HEK293T (cell line): ENCODE results near the gene KCNQ2.

Experiments used
- ARNT ChIP-seq: fragments of 450-650 bp; IDR thresholded peaks from 2 replicates; pipeline ENCODE4 v1.6.1; 2017; ENCODE audit warnings: mild to moderate bottlenecking
- BHLHE40 ChIP-seq: fragments of 450-650 bp; IDR thresholded peaks from 2 replicates; pipeline ENCODE4 v1.6.1; 2016; ENCODE audit warnings: mild to moderate bottlenecking, moderate library complexity, borderline replicate concordance
- CTBP1 ChIP-seq: fragments of 450-650 bp; IDR thresholded peaks from 2 replicates; pipeline ENCODE4 v1.6.1; 2016; ENCODE audit warnings: borderline replicate concordance
- ELF4 ChIP-seq: fragments of 450-650 bp; IDR thresholded peaks from 2 replicates; pipeline ENCODE4 v1.6.1; 2017; ENCODE audit warnings: antibody characterized with exemption
- FOXA1 ChIP-seq: fragments of 450-650 bp; IDR thresholded peaks from 2 replicates; pipeline ENCODE4 v1.6.1; 2016; ENCODE audit warnings: mild to moderate bottlenecking
- FOXK2 ChIP-seq: fragments of 450-650 bp; IDR thresholded peaks from 2 replicates; pipeline ENCODE4 v1.6.1; 2016; ENCODE audit warnings: mild to moderate bottlenecking
- FOXM1 ChIP-seq: fragments of 450-650 bp; IDR thresholded peaks from 2 replicates; pipeline ENCODE4 v1.6.1; 2017; ENCODE audit warnings: mild to moderate bottlenecking, borderline replicate concordance
- HDGF ChIP-seq: fragments of 450-650 bp; IDR thresholded peaks from 2 replicates; pipeline ENCODE4 v1.6.1; 2017; ENCODE audit warnings: antibody characterized with exemption, borderline replicate concordance
- LEF1 ChIP-seq: fragments of 450-650 bp; IDR thresholded peaks from 2 replicates; pipeline ENCODE4 v1.6.1; 2017; ENCODE audit warnings: mild to moderate bottlenecking, borderline replicate concordance
- NFRKB ChIP-seq: fragments of 450-650 bp; IDR thresholded peaks from 2 replicates; pipeline ENCODE4 v1.6.1; 2016; ENCODE audit warnings: mild to moderate bottlenecking, moderate library complexity
- SP1 ChIP-seq: fragments of 450-650 bp; IDR thresholded peaks from 2 replicates; pipeline ENCODE4 v1.6.1; 2017
- TARDBP ChIP-seq: fragments of 450-650 bp; IDR thresholded peaks from 2 replicates; pipeline ENCODE4 v1.6.1; 2016
- TF ChIP-seq, protein P1 (sequence below): fragments of 450-650 bp; IDR thresholded peaks from 2 replicates; pipeline ENCODE4 v1.6.1; 2016

DNA sequence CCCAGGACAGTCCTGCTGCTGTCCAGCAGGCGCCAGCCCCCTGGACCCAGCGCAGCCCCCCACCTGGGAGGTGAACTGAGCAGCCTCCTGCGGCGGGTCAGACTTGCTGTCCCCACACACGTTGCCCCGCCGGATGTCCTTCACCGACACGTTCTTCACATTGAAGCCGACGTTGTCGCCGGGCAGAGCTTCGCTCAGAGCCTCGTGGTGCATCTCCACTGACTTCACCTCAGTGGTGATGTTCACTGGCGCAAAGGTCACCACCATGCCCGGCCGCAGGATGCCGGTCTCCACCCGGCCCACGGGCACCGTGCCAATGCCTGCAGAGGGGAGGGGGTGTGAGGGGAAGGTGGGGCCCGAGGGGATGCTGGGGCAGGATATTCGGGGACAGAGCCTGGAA, 18.0 kb upstream of the KCNQ2 start:
- TF ChIP-seq NFRKB (no peak), LEF1 (no peak), SP1 (no peak), TARDBP (no peak), CTBP1 (no peak), HDGF (no peak), FOXK2 (no peak), ARNT (no peak), BHLHE40 (no peak), FOXM1 (no peak), FOXA1 (no peak), ELF4 (no peak)
- TF ChIP-seq, protein P1, sequence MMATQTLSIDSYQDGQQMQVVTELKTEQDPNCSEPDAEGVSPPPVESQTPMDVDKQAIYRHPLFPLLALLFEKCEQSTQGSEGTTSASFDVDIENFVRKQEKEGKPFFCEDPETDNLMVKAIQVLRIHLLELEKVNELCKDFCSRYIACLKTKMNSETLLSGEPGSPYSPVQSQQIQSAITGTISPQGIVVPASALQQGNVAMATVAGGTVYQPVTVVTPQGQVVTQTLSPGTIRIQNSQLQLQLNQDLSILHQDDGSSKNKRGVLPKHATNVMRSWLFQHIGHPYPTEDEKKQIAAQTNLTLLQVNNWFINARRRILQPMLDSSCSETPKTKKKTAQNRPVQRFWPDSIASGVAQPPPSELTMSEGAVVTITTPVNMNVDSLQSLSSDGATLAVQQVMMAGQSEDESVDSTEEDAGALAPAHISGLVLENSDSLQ = no peak
